ENCODE measurements around the gene TAOK1. TPM values are rescaled to one million over a fixed set of nuclear protein-coding genes. Genes with fewer than 3 reads are reported as not detected.

The TAOK1 gene
- total RNA-seq, 2 donors from 2014 or later = 64.0 to 81.6 TPM

GRCh38 chr17:29568331-29569244 is 178.4 kb downstream of the TAOK1 start, which contains the start of gene TP53I13:
TP53I13 (plus strand) TSS chr17:29568701; CDS start chr17:29568759, 58 bp downstream.
- DNase-seq (ENCODE audit: low spot score) = peak; percentile 88
- H3K36me3 Mint-ChIP-seq = no peaks in the 10 kb centered on the region
- peak; percentile 78 for ATAC-seq
- peaks cover 28 to 30% of the 10 kb centered on the region in 2 donors for H3K4me1 Mint-ChIP-seq (ENCODE audit: low read depth in 2 of 2)
- H3K27ac Mint-ChIP-seq = peak within 1 kb of the TSS; percentile 90 to 92
- H3K27me3 Mint-ChIP-seq = no peaks in the 10 kb centered on the region
- peak within 1 kb of the TSS; percentile 99 for H3K4me3 Mint-ChIP-seq
- no peaks in the 10 kb centered on the region for H3K9me3 Mint-ChIP-seq

- no peaks in the 10 kb centered on the region for H3K9me3 Mint-ChIP-seq
- ATAC-seq (no peak), DNase-seq (ENCODE audit: low spot score) (peak; percentile 58)
- peaks cover 23 to 24% of the 10 kb centered on the region in 2 donors for H3K4me1 Mint-ChIP-seq (ENCODE audit: low read depth in 2 of 2)
- H3K4me3 Mint-ChIP-seq = peak overlapping the region; percentile 99
- H3K27me3 Mint-ChIP-seq = no peaks in the 10 kb centered on the region
- H3K36me3 Mint-ChIP-seq = no peaks in the 10 kb centered on the region
- peak overlapping the region; percentile 75 to 92 for H3K27ac Mint-ChIP-seq
Measured at GRCh38 chr17:29569245-29569950, 179.2 kb downstream of the TAOK1 start.

GRCh38 chr17:29570521-29570920 is 180.4 kb downstream of the TAOK1 start:
- H3K27ac Mint-ChIP-seq = peak overlapping the region in 1 of 2 donors; percentile 54
- H3K36me3 Mint-ChIP-seq = no peaks in the 10 kb centered on the region
- peaks cover 19 to 23% of the 10 kb centered on the region in 2 donors for H3K4me1 Mint-ChIP-seq (ENCODE audit: low read depth in 2 of 2)
- H3K4me3 Mint-ChIP-seq = peak overlapping the region; percentile 68
- no peak for ATAC-seq
- DNase-seq (ENCODE audit: low spot score) = peak; percentile 53
- H3K27me3 Mint-ChIP-seq = no peaks in the 10 kb centered on the region
- no peaks in the 10 kb centered on the region for H3K9me3 Mint-ChIP-seq

GRCh38 chr17:29571486-29571882 is 181.3 kb downstream of the TAOK1 start:
- Mint-ChIP-seq H3K4me1 (ENCODE audit: low read depth in 2 of 2) (peaks cover 12 to 15% of the 10 kb centered on the region in 2 donors), H3K9me3 (no peaks in the 10 kb centered on the region), H3K36me3 (no peaks in the 10 kb centered on the region), H3K27ac (no peak overlapping the region), H3K27me3 (no peaks in the 10 kb centered on the region), H3K4me3 (no peak overlapping the region)
- ATAC-seq (no peak), DNase-seq (ENCODE audit: low spot score) (peak; percentile 51)

GRCh38 chr17:29571883-29572681 is 181.9 kb downstream of the TAOK1 start:
- Mint-ChIP-seq H3K27me3 (no peaks in the 10 kb centered on the region), H3K27ac (no peak overlapping the region), H3K4me1 (ENCODE audit: low read depth in 2 of 2) (peaks cover 12 to 15% of the 10 kb centered on the region in 2 donors), H3K4me3 (no peak overlapping the region), H3K36me3 (no peaks in the 10 kb centered on the region), H3K9me3 (no peaks in the 10 kb centered on the region)
- DNase-seq (ENCODE audit: low spot score) = peak; percentile 58
- peak in 1 of 2 donors; percentile 0 for ATAC-seq

- H3K27ac Mint-ChIP-seq = no peak overlapping the region
- peaks cover 12 to 15% of the 10 kb centered on the region in 2 donors for H3K4me1 Mint-ChIP-seq (ENCODE audit: low read depth in 2 of 2)
- H3K36me3 Mint-ChIP-seq = no peaks in the 10 kb centered on the region
- peak; percentile 90 for DNase-seq (ENCODE audit: low spot score)
- ATAC-seq = peak; percentile 59 to 86
- no peak overlapping the region for H3K4me3 Mint-ChIP-seq
- H3K9me3 Mint-ChIP-seq = no peaks in the 10 kb centered on the region
- H3K27me3 Mint-ChIP-seq = no peaks in the 10 kb centered on the region
Measured at GRCh38 chr17:29572691-29573557, 182.8 kb downstream of the TAOK1 start.

- H3K4me3 Mint-ChIP-seq = no peak overlapping the region
- ATAC-seq (no peak), DNase-seq (ENCODE audit: low spot score) (peak; percentile 48)
- no peaks in the 10 kb centered on the region for H3K36me3 Mint-ChIP-seq
- H3K27me3 Mint-ChIP-seq = no peaks in the 10 kb centered on the region
- H3K27ac Mint-ChIP-seq = no peak overlapping the region
- H3K4me1 Mint-ChIP-seq (ENCODE audit: low read depth in 2 of 2) = peaks cover 7 to 12% of the 10 kb centered on the region in 2 donors
- H3K9me3 Mint-ChIP-seq = no peaks in the 10 kb centered on the region
Measured at GRCh38 chr17:29573558-29573869, 183.4 kb downstream of the TAOK1 start.

GRCh38 chr17:29573871-29574731 is 183.9 kb downstream of the TAOK1 start:
- Mint-ChIP-seq H3K9me3 (no peaks in the 10 kb centered on the region), H3K4me3 (no peak overlapping the region), H3K36me3 (no peaks in the 10 kb centered on the region), H3K27ac (no peak overlapping the region), H3K4me1 (ENCODE audit: low read depth in 2 of 2) (peaks cover 7 to 11% of the 10 kb centered on the region in 2 donors), H3K27me3 (no peaks in the 10 kb centered on the region)
- no peak for ATAC-seq
- peak; percentile 49 for DNase-seq (ENCODE audit: low spot score)

GRCh38 chr17:29574732-29575510 is 184.8 kb downstream of the TAOK1 start:
- Mint-ChIP-seq H3K36me3 (no peaks in the 10 kb centered on the region), H3K27me3 (no peaks in the 10 kb centered on the region), H3K9me3 (no peaks in the 10 kb centered on the region), H3K27ac (no peak overlapping the region), H3K4me1 (ENCODE audit: low read depth in 2 of 2) (peaks cover 8 to 10% of the 10 kb centered on the region in 2 donors), H3K4me3 (no peak overlapping the region)
- DNase-seq (ENCODE audit: low spot score) (no peak), ATAC-seq (no peak)

- no peak overlapping the region for H3K4me3 Mint-ChIP-seq
- no peak overlapping the region for H3K27ac Mint-ChIP-seq
- H3K36me3 Mint-ChIP-seq = no peaks in the 10 kb centered on the region
- no peaks in the 10 kb centered on the region for H3K27me3 Mint-ChIP-seq
- no peak for DNase-seq (ENCODE audit: low spot score)
- H3K4me1 Mint-ChIP-seq (ENCODE audit: low read depth in 2 of 2) = peaks cover 12 to 16% of the 10 kb centered on the region in 2 donors
- no peaks in the 10 kb centered on the region for H3K9me3 Mint-ChIP-seq
- no peak for ATAC-seq
Measured at GRCh38 chr17:29575511-29576213, 185.5 kb downstream of the TAOK1 start.
